Lower lobe of right lung (tissue), 2 donors: ENCODE results near the gene DCLK2. TPM values are rescaled to one million over a fixed set of nuclear protein-coding genes. Genes with fewer than 3 reads are reported as not detected.

Experiments
- ATAC-seq, 2 donors: fragments of 200-7000 bp; cut with Tn5 transposase; one replicate each; pipeline ENCODE4 v1.9.1; 2020 to 2022; ENCODE audit warnings: mild to moderate bottlenecking in 2 of 2, moderate library complexity in 2 of 2
- DNase-seq: peaks from one replicate; pipeline ENCODE4 v3.0.0-alpha.2; 2020
- H3K27ac ChIP-seq: fragments of 200-600 bp; one replicate; pipeline ENCODE4 v1.8.0; 2022
- H3K27me3 ChIP-seq: fragments of 200-600 bp; one replicate; pipeline ENCODE4 v1.8.0; 2022; ENCODE audit warnings: low read depth
- H3K36me3 ChIP-seq: fragments of 200-600 bp; one replicate; pipeline ENCODE4 v1.8.0; 2022; ENCODE audit warnings: mild to moderate bottlenecking
- H3K4me1 ChIP-seq: fragments of 200-600 bp; one replicate; pipeline ENCODE4 v1.8.0; 2022
- H3K4me3 ChIP-seq: fragments of 200-600 bp; one replicate; pipeline ENCODE4 v1.8.0; 2022; ENCODE audit warnings: mild to moderate bottlenecking
- H3K9me3 ChIP-seq: fragments of 200-600 bp; one replicate; pipeline ENCODE4 v1.8.0; 2022
- CTCF ChIP-seq: fragments of 200-600 bp; IDR thresholded peaks from one replicate; pipeline ENCODE4 v1.8.0; 2022; ENCODE audit warnings: antibody characterized with exemption, mild to moderate bottlenecking
- intact Hi-C: fragments of 100-400 bp; cut with DNase I; formaldehyde crosslinking; loops from one replicate; pipeline ENCODE4 v1.11.0; 2022
- total RNA-seq: library from RNA; stranded (reverse); fragmentation: NEBNext Ultra II Directional; extraction: Animal tissue kit (Norgen Biotek cat#: 25700); gene quantifications from one replicate; pipeline ENCODE4 v1.2.1, GENCODE V29; 2021
- donor health status: DM: no; HTN: yes; CAD: no; lungs with severe emphysema.

The DCLK2 gene
- total RNA-seq, 1 donor from 2014 or later, result 2.9 TPM

- intact Hi-C loops, result no loop called here
- TF ChIP-seq CTCF, result no peak
- Histone ChIP-seq H3K27me3 (no peaks in the 10 kb centered on the region), H3K4me1 (peaks cover 6% of the 10 kb centered on the region), H3K9me3 (no peaks in the 10 kb centered on the region), H3K27ac (no peak overlapping the region), H3K36me3 (no peaks in the 10 kb centered on the region), H3K4me3 (no peak overlapping the region)
- ATAC-seq (no peak), DNase-seq (no peak)
Observed at GRCh38 chr4:150061086-150061776, 17.0 kb upstream of the DCLK2 start.

GRCh38 chr4:150063128-150063527 lies 15.1 kb upstream of the DCLK2 start:
- DNase-seq (no peak), ATAC-seq (no peak)
- intact Hi-C loops, result no loop called here
- H3K9me3 ChIP-seq, result no peaks in the 10 kb centered on the region
- no peak for TF ChIP-seq CTCF
- H3K4me3 ChIP-seq, result no peak overlapping the region
- H3K27ac ChIP-seq, result no peak overlapping the region
- peaks cover 6% of the 10 kb centered on the region for H3K4me1 ChIP-seq
- H3K27me3 ChIP-seq, result no peaks in the 10 kb centered on the region
- no peaks in the 10 kb centered on the region for H3K36me3 ChIP-seq

- H3K27me3 ChIP-seq, result no peaks in the 10 kb centered on the region
- H3K9me3 ChIP-seq, result no peaks in the 10 kb centered on the region
- DNase-seq (no peak), ATAC-seq (no peak)
- no peak overlapping the region for H3K4me3 ChIP-seq
- no peak overlapping the region for H3K27ac ChIP-seq
- peaks cover 6% of the 10 kb centered on the region for H3K4me1 ChIP-seq
- intact Hi-C loops, result no loop called here
- no peaks in the 10 kb centered on the region for H3K36me3 ChIP-seq
- TF ChIP-seq CTCF, result no peak
Observed at GRCh38 chr4:150065740-150066139, 12.5 kb upstream of the DCLK2 start.

GRCh38 chr4:150067859-150068258 lies 10.4 kb upstream of the DCLK2 start:
- Histone ChIP-seq H3K4me3 (no peak overlapping the region), H3K27me3 (no peaks in the 10 kb centered on the region), H3K36me3 (no peaks in the 10 kb centered on the region), H3K9me3 (no peaks in the 10 kb centered on the region), H3K4me1 (peaks cover 6% of the 10 kb centered on the region), H3K27ac (no peak overlapping the region)
- ATAC-seq (no peak), DNase-seq (no peak)
- intact Hi-C loops, result no loop called here
- no peak for TF ChIP-seq CTCF

- H3K27ac ChIP-seq, result no peak overlapping the region
- no peak overlapping the region for H3K4me3 ChIP-seq
- ATAC-seq, result no peak
- no peak for TF ChIP-seq CTCF
- H3K4me1 ChIP-seq, result peaks cover 3% of the 10 kb centered on the region
- H3K36me3 ChIP-seq, result no peaks in the 10 kb centered on the region
- H3K9me3 ChIP-seq, result no peaks in the 10 kb centered on the region
- DNase-seq, result no peak
- intact Hi-C loops, result no loop called here
- H3K27me3 ChIP-seq, result no peaks in the 10 kb centered on the region
Observed at GRCh38 chr4:150068300-150068960, 9.8 kb upstream of the DCLK2 start.
